HepG2 (cell line): ENCODE data around the gene SIVA1. TPM values are rescaled to one million over a fixed set of nuclear protein-coding genes. Genes with fewer than 3 reads are reported as not detected.

Experiments
- CEBPB ChIP-seq: IDR thresholded peaks from 2 replicates; pipeline ENCODE4 v1.6.1; 2011; ENCODE audit warnings: low read depth, low read length, improper control_type of control experiment, borderline replicate concordance
- GABPB1 ChIP-seq: IDR thresholded peaks from 2 replicates; pipeline ENCODE4 v1.6.1; 2016; ENCODE audit warnings: mild to moderate bottlenecking, missing genetic modification reagents, moderate library complexity, missing compliant biosample characterization
- GTF3A ChIP-seq: sonication (generic); formaldehyde crosslinking; conservative IDR thresholded peaks from 2 replicates; pipeline ENCODE4 v1.4.0; 2020; ENCODE audit warnings: mild to moderate bottlenecking, missing genetic modification reagents
- JARID2 ChIP-seq: sonication (generic); formaldehyde crosslinking; IDR thresholded peaks from 2 replicates; pipeline ENCODE4 v1.8.1; 2023; ENCODE audit warnings: missing genetic modification reagents, inconsistent platforms; ENCODE audit not compliant: insufficient replicate concordance
- KAT8 ChIP-seq: IDR thresholded peaks from 2 replicates; pipeline ENCODE4 v1.6.1; 2016; ENCODE audit warnings: missing genetic modification reagents, missing compliant biosample characterization
- KDM1A ChIP-seq: IDR thresholded peaks from 2 replicates; pipeline ENCODE4 v1.6.1; 2016; ENCODE audit warnings: missing compliant biosample characterization
- MXI1 ChIP-seq: IDR thresholded peaks from 3 replicates; pipeline ENCODE4 v1.6.1; 2012; ENCODE audit warnings: low read depth, low read length, inconsistent platforms, borderline replicate concordance
- POGK ChIP-seq: sonication (generic); formaldehyde crosslinking; conservative IDR thresholded peaks from 2 replicates; pipeline ENCODE4 v1.8.0; 2022; ENCODE audit warnings: mild to moderate bottlenecking, moderate library complexity, missing genetic modification reagents
- RARG ChIP-seq: sonication (generic); formaldehyde crosslinking; IDR thresholded peaks from 2 replicates; pipeline ENCODE4 v1.4.0; 2020; ENCODE audit warnings: low read depth, mild to moderate bottlenecking, missing genetic modification reagents
- RELA ChIP-seq: sonication (generic); formaldehyde crosslinking; IDR thresholded peaks from 2 replicates; pipeline ENCODE4 v1.4.0; 2020; ENCODE audit warnings: missing genetic modification reagents
- RFX5 ChIP-seq: IDR thresholded peaks from 2 replicates; pipeline ENCODE4 v1.6.1; 2011; ENCODE audit warnings: low read depth, low read length, improper control_type of control experiment
- ZFP41 ChIP-seq: sonication (generic); formaldehyde crosslinking; IDR thresholded peaks from 2 replicates; pipeline ENCODE4 v1.4.0; 2020; ENCODE audit warnings: mild to moderate bottlenecking, missing genetic modification reagents, borderline replicate concordance
- ZFYVE20 ChIP-seq: sonication (generic); formaldehyde crosslinking; IDR thresholded peaks from 2 replicates; pipeline ENCODE4 v1.8.0; 2023; ENCODE audit warnings: low read depth, mild to moderate bottlenecking, moderate library complexity, missing genetic modification reagents, borderline replicate concordance
- ZHX2 ChIP-seq, 2 experiments: sonication (generic) in 1 of 2; formaldehyde crosslinking in 1 of 2; IDR thresholded peaks; 2 replicates each; pipeline versions ENCODE4 v1.6.1 to v1.9.0; 2014 to 2022; ENCODE audit warnings: antibody characterized with exemption in 1 of 2, borderline replicate concordance in 1 of 2, inconsistent platforms in 1 of 2, low read depth in 1 of 2, missing genetic modification reagents in 1 of 2
- ZNF10 ChIP-seq: sonication (generic); formaldehyde crosslinking; IDR thresholded peaks from 2 replicates; pipeline ENCODE4 v1.4.0; 2020; ENCODE audit warnings: mild to moderate bottlenecking, low read depth, missing genetic modification reagents, borderline replicate concordance
- ZNF124 ChIP-seq: sonication (generic); formaldehyde crosslinking; IDR thresholded peaks from 2 replicates; pipeline ENCODE4 v1.4.0; 2020; ENCODE audit warnings: missing genetic modification reagents
- ZNF879 ChIP-seq: sonication (generic); formaldehyde crosslinking; IDR thresholded peaks from 2 replicates; pipeline ENCODE4 v1.8.1; 2023; ENCODE audit warnings: missing genetic modification reagents
- polyA plus RNA-seq, 8 experiments: library from polyadenylated mRNA; depleted of rRNA in 3 of 8; stranded (reverse) in 7 of 8; unstranded in 1 of 8; fragments of >200 nt; fragmentation: Illumina TruSeq in 4 of 8; extraction: Trizol in 4 of 8; gene quantifications; 2 replicates each; pipeline versions ENCODE4 v1.2.1 to v1.2.3, GENCODE V29; 2011 to 2016; ENCODE audit warnings: low read depth in 4 of 8, missing spikeins in 1 of 8, mixed read lengths in 1 of 8; ENCODE audit not compliant: insufficient read depth in 1 of 8
- total RNA-seq, 5 experiments: library from RNA; depleted of rRNA; stranded (reverse); fragments of >200 nt; fragmentation: Illumina TruSeq; extraction: Trizol; gene quantifications; 2 replicates each; pipeline ENCODE4 v1.2.3, GENCODE V29; 2016; ENCODE audit warnings: low read depth in 1 of 5

Gene SIVA1
- total and polyA plus RNA-seq, 2 of the 13 experiments (the other 11 are each of a cell fraction or from before 2014, with no cell fraction given), result 123 to 186 TPM

- TF ChIP-seq CEBPB, result 0 out of 2 replicates have a peak, but pooled peaks have one; percentile 31
- TF ChIP-seq POGK (CRISPR knock-in tag), result peak; percentile 77
- TF ChIP-seq GABPB1 (CRISPR knock-in tag), result peak; percentile 86
- peak; percentile 73 for TF ChIP-seq ZFP41 (CRISPR knock-in tag)
- TF ChIP-seq GTF3A (CRISPR knock-in tag), result no peak
- TF ChIP-seq KDM1A (CRISPR knock-in tag), result peak; percentile 53; the same call in 1 of the 2 replicates
- no peak for TF ChIP-seq RELA (CRISPR knock-in tag)
- TF ChIP-seq KAT8, result peak; percentile 74
- TF ChIP-seq ZHX2 (IDR thresholded peaks at IDR 0.05; ENCODE audit: low read depth), result peak; percentile 37; the same call in 1 of the 2 replicates
- TF ChIP-seq ZHX2 (CRISPR knock-in tag; IDR thresholded peaks at IDR 0.05; ENCODE audit: borderline replicate concordance), result no peak
- TF ChIP-seq ZFYVE20 (CRISPR knock-in tag), result 0 out of 2 replicates have a peak, but pooled peaks have one; percentile 90
- peak; percentile 93 for TF ChIP-seq MXI1
- no peak for TF ChIP-seq RFX5
- 0 out of 2 replicates have a peak, but pooled peaks have one; percentile 90 for TF ChIP-seq ZNF10
- TF ChIP-seq ZNF879 (CRISPR knock-in tag), result peak; percentile 92; the same call in 1 of the 2 replicates
- TF ChIP-seq RARG (CRISPR knock-in tag), result no peak
- TF ChIP-seq JARID2 (CRISPR knock-in tag), result peak; percentile 32
- no peak for TF ChIP-seq ZNF124 (CRISPR knock-in tag)
Measured at GRCh38 chr14:104734991-104735779, 17.8 kb upstream of the SIVA1 start (continued).
